Measurements from ENCODE around the gene SLC31A1. TPM values are rescaled to one million over a fixed set of nuclear protein-coding genes. Genes with fewer than 3 reads are reported as not detected.
"Not testable (repeated sequence)": the region's sequence is repeated elsewhere in the genome, so short reads cannot be mapped to it uniquely, and the experiment has no call there.

SLC31A1 gene
- total RNA-seq, 4 donors from 2014 or later: 8.3 to 10.8 (median 8.9) TPM

- Histone ChIP-seq H3K36me3 (peaks cover 69 to 91% (median 81%) of the 10 kb centered on the region in 4 donors), H3K27ac (replicated peaks in 1 of 4) (no peak overlapping the region), H3K9me3 (no peaks in the 10 kb centered on the region), H3K27me3 (no peaks in the 10 kb centered on the region), H3K4me1 (no peaks in the 10 kb centered on the region), H3K4me3 (no peak overlapping the region)
- no peak for DNase-seq (ENCODE audit: extremely low spot score)
- no peak for TF ChIP-seq CTCF (IDR thresholded peaks at IDR 0.05)
- TF ChIP-seq EP300 (IDR thresholded peaks at IDR 0.05): no peak
- no peak for TF ChIP-seq POLR2A (IDR thresholded peaks at IDR 0.05; ENCODE audit: low read depth)
- TF ChIP-seq POLR2AphosphoS5 (IDR thresholded peaks at IDR 0.05): no peak
- 93% methylated on average over 6 of the region's 6 CpGs for whole genome bisulfite sequencing
- intact Hi-C loops (cut with DNase I): no loop called here
Observed at GRCh38 chr9:113290052-113290607, 68.8 kb downstream of the SLC31A1 start.

GRCh38 chr9:113293285-113293878 lies 72.0 kb downstream of the SLC31A1 start:
- Histone ChIP-seq H3K4me1 (no peaks in the 10 kb centered on the region), H3K4me3 (no peak overlapping the region), H3K27me3 (no peaks in the 10 kb centered on the region), H3K9me3 (no peaks in the 10 kb centered on the region), H3K36me3 (peaks cover 38 to 58% (median 51%) of the 10 kb centered on the region in 4 donors), H3K27ac (replicated peaks in 1 of 4) (no peak overlapping the region)
- no peak for TF ChIP-seq CTCF (IDR thresholded peaks at IDR 0.05)
- TF ChIP-seq EP300 (IDR thresholded peaks at IDR 0.05): no peak
- no peak for TF ChIP-seq POLR2A (IDR thresholded peaks at IDR 0.05; ENCODE audit: low read depth)
- no peak for TF ChIP-seq POLR2AphosphoS5 (IDR thresholded peaks at IDR 0.05)
- intact Hi-C loops (cut with DNase I): no loop called here
- DNase-seq (ENCODE audit: extremely low spot score): no peak
- WGBS: 84% methylated on average over 7 of the region's 7 CpGs

GRCh38 chr9:113296247-113296646 lies 74.9 kb downstream of the SLC31A1 start:
- H3K9me3 ChIP-seq; H3K4me1 ChIP-seq; H3K4me3 ChIP-seq; intact Hi-C loops (cut with DNase I); DNase-seq (ENCODE audit: extremely low spot score); H3K27ac ChIP-seq (replicated peaks in 1 of 4); H3K27me3 ChIP-seq: not testable (repeated sequence)
- 96% methylated on average over 8 of the region's 8 CpGs for WGBS
- H3K36me3 ChIP-seq: peaks cover 16 to 30% (median 22%) of the 10 kb centered on the region in 4 donors

- Histone ChIP-seq H3K27me3 (no peaks in the 10 kb centered on the region), H3K36me3 (peaks cover 10 to 22% (median 15%) of the 10 kb centered on the region in 4 donors), H3K4me3 (no peak overlapping the region), H3K9me3 (no peaks in the 10 kb centered on the region), H3K4me1 (no peaks in the 10 kb centered on the region), H3K27ac (replicated peaks in 1 of 4) (no peak overlapping the region)
- TF ChIP-seq POLR2A (IDR thresholded peaks at IDR 0.05; ENCODE audit: low read depth) (no peak), POLR2AphosphoS5 (IDR thresholded peaks at IDR 0.05) (no peak), CTCF (IDR thresholded peaks at IDR 0.05) (no peak), EP300 (IDR thresholded peaks at IDR 0.05) (no peak)
- intact Hi-C loops (cut with DNase I): no loop called here
- no peak for DNase-seq (ENCODE audit: extremely low spot score)
- 81% methylated on average over 9 of the region's 9 CpGs for WGBS
Observed at GRCh38 chr9:113296796-113297558, 75.6 kb downstream of the SLC31A1 start.

GRCh38 chr9:113298311-113298710 lies 77.0 kb downstream of the SLC31A1 start:
- H3K9me3 ChIP-seq: no peaks in the 10 kb centered on the region
- 91% methylated on average over 8 of the region's 8 CpGs for WGBS
- intact Hi-C loops (cut with DNase I): no loop called here
- DNase-seq (ENCODE audit: extremely low spot score): no peak
- H3K36me3 ChIP-seq: peaks cover 0 to 9% (median 2%) of the 10 kb centered on the region in 4 donors
- no peaks in the 10 kb centered on the region for H3K4me1 ChIP-seq
- no peak overlapping the region for H3K4me3 ChIP-seq
- peaks cover 0 to 6% (median 0%) of the 10 kb centered on the region in 4 donors for H3K27me3 ChIP-seq
- no peak overlapping the region for H3K27ac ChIP-seq (replicated peaks in 1 of 4)
- TF ChIP-seq CTCF (IDR thresholded peaks at IDR 0.05) (no peak), POLR2A (IDR thresholded peaks at IDR 0.05; ENCODE audit: low read depth) (no peak), EP300 (IDR thresholded peaks at IDR 0.05) (no peak)

Data from esophagus muscularis mucosa (tissue), 4 donors.